ENCODE results near the gene TNFRSF13B. TPM values are rescaled to one million over a fixed set of nuclear protein-coding genes. Genes with fewer than 3 reads are reported as not detected.

TNFRSF13B gene
- polyA plus RNA-seq, 1 donor (not counting 4 experiments of a cell fraction or from before 2014, with no cell fraction given), result not detected

DNA sequence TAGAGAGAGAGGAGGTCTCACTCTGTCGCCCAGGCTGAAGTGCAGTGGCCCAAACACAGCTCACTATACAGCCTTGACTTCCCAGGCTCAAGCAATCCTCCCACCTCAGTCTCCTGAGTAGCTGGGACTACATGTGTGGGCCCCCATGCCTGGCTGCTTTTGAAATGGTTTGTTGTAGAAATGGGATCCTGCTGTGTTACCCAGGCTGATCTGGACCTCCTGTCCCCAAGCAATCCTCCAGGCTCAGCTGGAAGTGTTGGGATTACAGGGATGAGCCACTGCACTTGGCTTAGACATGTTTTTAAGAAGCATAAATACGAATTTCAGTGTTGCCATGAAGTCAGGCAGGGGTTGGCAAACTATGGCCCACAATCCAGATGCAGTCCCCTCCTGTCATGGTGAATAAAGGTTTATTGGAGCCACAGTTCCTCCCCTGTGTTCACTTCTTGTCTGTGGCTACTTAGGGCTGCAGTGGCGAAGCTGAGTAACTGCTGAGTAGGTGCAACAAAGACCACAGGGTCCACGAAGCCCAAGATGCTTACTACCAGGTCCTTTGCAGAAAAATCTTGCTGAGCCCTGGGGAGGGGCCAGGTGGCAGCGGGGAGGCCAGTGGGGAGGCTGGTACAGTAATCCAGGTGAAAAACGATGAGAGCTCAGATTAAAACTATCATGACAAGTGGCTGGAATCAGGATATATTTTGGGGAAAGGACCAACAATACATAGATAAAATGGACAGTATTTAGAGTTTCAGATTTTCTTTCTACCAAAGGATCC lies 35.2 kb downstream of the TNFRSF13B start:
- Histone ChIP-seq H3K4me3 (ENCODE audit: control insufficient read depth in 2 of 3, extremely low read depth in 1 of 3, insufficient read depth in 2 of 3, low read depth in 1 of 3, low read length in 3 of 3) (no peak overlapping the region), H3K27me3 (ENCODE audit: control insufficient read depth, extremely low read depth, insufficient read depth, low read length) (peaks cover 8% of the 10 kb centered on the region), H2AFZ (ENCODE audit: control insufficient read depth, low read length) (no peak overlapping the region), H4K20me1 (ENCODE audit: control insufficient read depth, extremely low read depth, insufficient read depth, low read length) (no peaks in the 10 kb centered on the region), H3K9me3 (ENCODE audit: control insufficient read depth, low read depth, low read length) (no peaks in the 10 kb centered on the region), H3K9me1 (ENCODE audit: control insufficient read depth, extremely low read depth, insufficient read depth, low read length) (no peaks in the 10 kb centered on the region), H3K27ac (ENCODE audit: control insufficient read depth, insufficient read depth, low read length) (no peak overlapping the region), H3K79me2 (ENCODE audit: control insufficient read depth, insufficient read depth, low read length) (no peaks in the 10 kb centered on the region), H3K4me1 (ENCODE audit: control insufficient read depth, extremely low read depth, insufficient read depth, low read length) (no peaks in the 10 kb centered on the region), H3K36me3 (ENCODE audit: control insufficient read depth in 2 of 2, extremely low read depth in 1 of 2, insufficient read depth in 2 of 2, low read length in 2 of 2) (no peaks in the 10 kb centered on the region), H3K4me2 (ENCODE audit: control insufficient read depth, extremely low read depth, insufficient read depth, low read depth, low read length) (no peak overlapping the region), H3K9ac (ENCODE audit: control insufficient read depth, extremely low read depth, insufficient read depth, low read length) (no peak overlapping the region)
- TF ChIP-seq EZH2 (IDR thresholded peaks at IDR 0.05; ENCODE audit: low read length), result no peak
- TF ChIP-seq, protein P1, sequence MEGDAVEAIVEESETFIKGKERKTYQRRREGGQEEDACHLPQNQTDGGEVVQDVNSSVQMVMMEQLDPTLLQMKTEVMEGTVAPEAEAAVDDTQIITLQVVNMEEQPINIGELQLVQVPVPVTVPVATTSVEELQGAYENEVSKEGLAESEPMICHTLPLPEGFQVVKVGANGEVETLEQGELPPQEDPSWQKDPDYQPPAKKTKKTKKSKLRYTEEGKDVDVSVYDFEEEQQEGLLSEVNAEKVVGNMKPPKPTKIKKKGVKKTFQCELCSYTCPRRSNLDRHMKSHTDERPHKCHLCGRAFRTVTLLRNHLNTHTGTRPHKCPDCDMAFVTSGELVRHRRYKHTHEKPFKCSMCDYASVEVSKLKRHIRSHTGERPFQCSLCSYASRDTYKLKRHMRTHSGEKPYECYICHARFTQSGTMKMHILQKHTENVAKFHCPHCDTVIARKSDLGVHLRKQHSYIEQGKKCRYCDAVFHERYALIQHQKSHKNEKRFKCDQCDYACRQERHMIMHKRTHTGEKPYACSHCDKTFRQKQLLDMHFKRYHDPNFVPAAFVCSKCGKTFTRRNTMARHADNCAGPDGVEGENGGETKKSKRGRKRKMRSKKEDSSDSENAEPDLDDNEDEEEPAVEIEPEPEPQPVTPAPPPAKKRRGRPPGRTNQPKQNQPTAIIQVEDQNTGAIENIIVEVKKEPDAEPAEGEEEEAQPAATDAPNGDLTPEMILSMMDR (optimal IDR thresholded peaks at IDR 0.05 in 1 of 3, IDR thresholded peaks at IDR 0.05 in 1 of 3, conservative IDR thresholded peaks at IDR 0.05 in 1 of 3; ENCODE audit: extremely low read depth in 1 of 3, insufficient read depth in 2 of 3, low read length in 3 of 3), result no peak
- dilution Hi-C loops (cut with MboI; ENCODE audit: extremely low pct_ligation_motif_present, low sequenced_read_pairs), result no loop called here
- FAIRE-seq (no peak), DNase-seq (ENCODE audit: low read depth, low spot score) (no peak)

DNA sequence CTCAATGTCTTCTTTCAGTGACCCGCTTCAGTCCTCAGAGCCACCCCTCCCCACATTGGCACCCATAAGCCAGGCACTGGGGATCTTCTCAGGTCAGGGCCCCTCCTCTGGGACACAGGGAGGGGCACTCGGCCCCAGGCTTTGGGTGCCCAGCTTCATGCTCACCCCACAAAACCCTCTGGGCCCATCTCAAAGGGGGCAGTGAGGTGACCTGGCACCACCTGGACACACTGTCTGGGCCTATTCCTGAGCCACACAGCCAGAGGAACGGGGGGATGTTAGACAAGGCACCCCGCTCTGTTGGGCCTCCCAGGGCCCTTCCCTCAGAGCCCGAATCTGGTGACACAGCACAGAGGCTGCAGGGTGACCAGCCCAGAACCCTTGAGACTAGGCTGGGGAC lies 36.1 kb downstream of the TNFRSF13B start:
- Histone ChIP-seq H3K4me2 (ENCODE audit: control insufficient read depth, extremely low read depth, insufficient read depth, low read depth, low read length) (no peak overlapping the region), H4K20me1 (ENCODE audit: control insufficient read depth, extremely low read depth, insufficient read depth, low read length) (no peaks in the 10 kb centered on the region), H3K27me3 (ENCODE audit: control insufficient read depth, extremely low read depth, insufficient read depth, low read length) (peaks cover 8% of the 10 kb centered on the region), H3K4me1 (ENCODE audit: control insufficient read depth, extremely low read depth, insufficient read depth, low read length) (no peaks in the 10 kb centered on the region), H3K27ac (ENCODE audit: control insufficient read depth, insufficient read depth, low read length) (no peak overlapping the region), H3K4me3 (ENCODE audit: control insufficient read depth in 2 of 3, extremely low read depth in 1 of 3, insufficient read depth in 2 of 3, low read depth in 1 of 3, low read length in 3 of 3) (no peak overlapping the region), H3K9me1 (ENCODE audit: control insufficient read depth, extremely low read depth, insufficient read depth, low read length) (no peaks in the 10 kb centered on the region), H3K36me3 (ENCODE audit: control insufficient read depth in 2 of 2, extremely low read depth in 1 of 2, insufficient read depth in 2 of 2, low read length in 2 of 2) (no peaks in the 10 kb centered on the region), H3K9ac (ENCODE audit: control insufficient read depth, extremely low read depth, insufficient read depth, low read length) (no peak overlapping the region), H3K9me3 (ENCODE audit: control insufficient read depth, low read depth, low read length) (no peaks in the 10 kb centered on the region), H3K79me2 (ENCODE audit: control insufficient read depth, insufficient read depth, low read length) (no peaks in the 10 kb centered on the region), H2AFZ (ENCODE audit: control insufficient read depth, low read length) (no peak overlapping the region)
- FAIRE-seq (no peak), DNase-seq (ENCODE audit: low read depth, low spot score) (no peak)
- dilution Hi-C loops (cut with MboI; ENCODE audit: extremely low pct_ligation_motif_present, low sequenced_read_pairs), result no loop called here
- TF ChIP-seq EZH2 (IDR thresholded peaks at IDR 0.05; ENCODE audit: low read length), result no peak
- TF ChIP-seq, protein P1 (optimal IDR thresholded peaks at IDR 0.05 in 1 of 3, IDR thresholded peaks at IDR 0.05 in 1 of 3, conservative IDR thresholded peaks at IDR 0.05 in 1 of 3; ENCODE audit: extremely low read depth in 1 of 3, insufficient read depth in 2 of 3, low read length in 3 of 3), result no peak
